Transverse colon (tissue), 4 donors: ENCODE measurements around the gene DEK. TPM values are rescaled to one million over a fixed set of nuclear protein-coding genes. Genes with fewer than 3 reads are reported as not detected.

ENCODE experiments used
- DNase-seq: peaks from one replicate; pipeline ENCODE4 v3.0.0-alpha.2; 2019
- H3K27ac ChIP-seq, 4 donors: fragments of 200-600 bp; sonication (generic); 2 replicates each; pipeline ENCODE4 v1.5.1; 2016 to 2018; ENCODE audit warnings: inconsistent platforms in 4 of 4
- H3K27me3 ChIP-seq: fragments of 200-600 bp; sonication (generic); 2 replicates; pipeline ENCODE4 v1.5.1; 2017; ENCODE audit warnings: inconsistent platforms
- H3K36me3 ChIP-seq, 4 donors: fragments of 200-600 bp; sonication (generic); 2 replicates each; pipeline ENCODE4 v1.5.1; 2017 to 2019; ENCODE audit warnings: inconsistent platforms in 4 of 4
- H3K4me1 ChIP-seq, 4 donors: fragments of 200-600 bp; sonication (generic); 2 replicates each; pipeline ENCODE4 v1.5.1; 2017 to 2020; ENCODE audit warnings: inconsistent platforms in 4 of 4
- H3K4me3 ChIP-seq, 4 donors: fragments of 200-600 bp; sonication (generic); 1 replicate in 1 of 4; 2 replicates in 3 of 4; pipeline versions ENCODE4 v1.5.1 to v1.6.1; 2017 to 2019; ENCODE audit warnings: inconsistent platforms in 4 of 4
- H3K9me3 ChIP-seq, 2 donors: fragments of 200-600 bp; sonication (generic); 2 replicates each; pipeline ENCODE4 v1.5.1; 2017 to 2019; ENCODE audit warnings: inconsistent platforms in 2 of 2
- EP300 ChIP-seq: sonication (generic); formaldehyde crosslinking; IDR thresholded peaks from one replicate; pipeline ENCODE4 v1.6.1; 2017; ENCODE audit warnings: antibody characterized with exemption, low read depth
- POLR2A ChIP-seq: fragments of 450-650 bp; IDR thresholded peaks from one replicate; pipeline ENCODE4 v1.6.1; 2016; ENCODE audit warnings: antibody characterized with exemption, mild to moderate bottlenecking, moderate library complexity
- POLR2AphosphoS5 ChIP-seq, 3 donors: sonication (generic); formaldehyde crosslinking; IDR thresholded peaks; one replicate each; pipeline ENCODE4 v1.6.1; 2016; ENCODE audit warnings: antibody characterized with exemption in 3 of 3
- WGBS, 2 donors: methylation state at CpG; one replicate each; pipeline ENCODE4 v1.1.5; 2018; ENCODE audit warnings: low coverage in 1 of 2; 5-methylcytosine and 5-hydroxymethylcytosine counted together
- in situ Hi-C, 4 donors: fragments of 200-750 bp; cut with MboI; loops; one replicate each; pipeline versions ENCODE4 v1.15.0 to v1.15.1; 2017; ENCODE audit warnings: low sequenced_read_pairs in 3 of 4, low pct_ligation_motif_present in 1 of 4, low pct_unique_long_range_greater_than_20kb in 1 of 4
- intact Hi-C: fragments of 100-400 bp; cut with DNase I; formaldehyde crosslinking; loops from one replicate; pipeline ENCODE4 v1.15.1; 2023; ENCODE audit warnings: low total_unique reads
- total RNA-seq, 4 donors: library from RNA; depleted of rRNA; stranded (reverse); fragments of >200 nt; gene quantifications; one replicate each; pipeline ENCODE4 v1.1.0, GENCODE V29; 2016
- TF ChIP-seq, protein P1 (sequence below), 5 experiments: fragments of 200-600 bp in 3 of 5; fragments of 450-650 bp in 2 of 5; sonication (generic) in 3 of 5; IDR thresholded peaks; 1 replicate in 2 of 5; 2 replicates in 3 of 5; pipeline ENCODE4 v1.5.1; 2016 to 2017; ENCODE audit warnings: antibody characterized with exemption in 5 of 5, inconsistent platforms in 3 of 5, mild to moderate bottlenecking in 2 of 5, moderate library complexity in 1 of 5

Gene DEK
- total RNA-seq, 4 donors from 2014 or later, result 96.9 to 175 (median 111) TPM

DNA sequence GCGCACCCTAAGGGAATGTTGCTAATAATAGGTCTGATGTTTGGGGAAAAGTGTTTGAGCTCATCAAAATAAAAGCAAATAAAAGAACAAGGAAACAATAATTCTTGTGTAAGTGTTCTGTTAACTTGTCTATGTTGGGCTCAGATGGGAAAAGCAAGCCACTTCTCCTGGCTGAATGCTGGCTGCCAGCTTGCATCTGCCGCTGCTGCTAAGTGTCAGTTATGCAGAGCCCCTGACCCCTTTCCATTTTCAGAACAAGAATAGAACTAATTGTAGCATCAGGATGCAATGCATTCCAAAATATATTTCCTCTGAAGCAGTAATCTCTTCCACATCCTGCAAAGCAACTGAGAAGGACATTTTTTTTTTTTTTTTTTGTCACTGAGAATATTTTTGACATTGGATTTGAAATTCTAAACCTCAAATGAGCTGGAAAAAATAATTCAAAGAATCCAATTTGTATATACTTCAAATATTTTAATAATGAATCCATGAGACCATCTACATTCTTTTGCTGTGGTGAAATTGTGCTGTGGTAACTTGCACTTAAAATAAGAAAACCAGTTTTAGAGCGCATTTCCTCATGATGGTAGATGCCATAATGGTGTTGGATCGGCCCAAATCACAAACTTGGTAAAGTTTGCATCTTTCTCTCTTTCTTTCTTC lies 43.9 kb upstream of the DEK start:
- no peak for TF ChIP-seq POLR2A
- TF ChIP-seq EP300, result no peak
- TF ChIP-seq, protein P1, sequence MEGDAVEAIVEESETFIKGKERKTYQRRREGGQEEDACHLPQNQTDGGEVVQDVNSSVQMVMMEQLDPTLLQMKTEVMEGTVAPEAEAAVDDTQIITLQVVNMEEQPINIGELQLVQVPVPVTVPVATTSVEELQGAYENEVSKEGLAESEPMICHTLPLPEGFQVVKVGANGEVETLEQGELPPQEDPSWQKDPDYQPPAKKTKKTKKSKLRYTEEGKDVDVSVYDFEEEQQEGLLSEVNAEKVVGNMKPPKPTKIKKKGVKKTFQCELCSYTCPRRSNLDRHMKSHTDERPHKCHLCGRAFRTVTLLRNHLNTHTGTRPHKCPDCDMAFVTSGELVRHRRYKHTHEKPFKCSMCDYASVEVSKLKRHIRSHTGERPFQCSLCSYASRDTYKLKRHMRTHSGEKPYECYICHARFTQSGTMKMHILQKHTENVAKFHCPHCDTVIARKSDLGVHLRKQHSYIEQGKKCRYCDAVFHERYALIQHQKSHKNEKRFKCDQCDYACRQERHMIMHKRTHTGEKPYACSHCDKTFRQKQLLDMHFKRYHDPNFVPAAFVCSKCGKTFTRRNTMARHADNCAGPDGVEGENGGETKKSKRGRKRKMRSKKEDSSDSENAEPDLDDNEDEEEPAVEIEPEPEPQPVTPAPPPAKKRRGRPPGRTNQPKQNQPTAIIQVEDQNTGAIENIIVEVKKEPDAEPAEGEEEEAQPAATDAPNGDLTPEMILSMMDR (IDR thresholded peaks at IDR 0.05), result no peak
- TF ChIP-seq POLR2AphosphoS5 (IDR thresholded peaks at IDR 0.05), result no peak
- intact Hi-C loops, result no loop called here
- WGBS, 2 donors, result 71 to 77% methylated on average over 4 of the region's 4 CpGs
- Histone ChIP-seq H3K4me1 (no peaks in the 10 kb centered on the region), H3K36me3 (no peaks in the 10 kb centered on the region), H3K27me3 (peaks cover 4% of the 10 kb centered on the region), H3K27ac (no peak overlapping the region), H3K9me3 (no peaks in the 10 kb centered on the region), H3K4me3 (no peak overlapping the region)
- DNase-seq, result no peak
- in situ Hi-C loops, result no loop called here

DNA sequence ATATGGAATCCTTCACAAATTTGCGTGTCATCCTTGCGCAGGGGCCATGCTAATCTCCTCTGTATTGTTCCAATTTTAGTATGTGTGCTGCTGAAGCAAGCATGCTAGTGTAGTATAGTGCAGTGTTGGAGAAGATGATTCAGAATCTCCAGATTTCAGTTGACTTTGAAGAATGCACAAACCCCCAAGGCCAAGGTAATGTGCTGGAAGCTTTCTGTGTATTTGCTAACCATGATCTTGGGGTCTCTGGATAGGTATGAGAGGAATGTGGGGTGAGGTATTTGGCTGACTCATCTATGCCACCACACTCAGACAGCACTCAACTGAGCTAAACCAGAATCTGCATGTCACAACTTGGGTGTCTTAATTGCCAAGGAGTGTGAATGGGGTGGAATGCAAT lies 42.6 kb upstream of the DEK start:
- DNase-seq, result no peak
- H3K4me3 ChIP-seq, result no peak overlapping the region
- peaks cover 4% of the 10 kb centered on the region for H3K27me3 ChIP-seq
- H3K4me1 ChIP-seq, result no peaks in the 10 kb centered on the region
- no peaks in the 10 kb centered on the region for H3K9me3 ChIP-seq
- in situ Hi-C loops, result no loop called here
- intact Hi-C loops, result no loop called here
- TF ChIP-seq POLR2A (no peak), POLR2AphosphoS5 (IDR thresholded peaks at IDR 0.05) (no peak), EP300 (no peak)
- TF ChIP-seq, protein P1 (IDR thresholded peaks at IDR 0.05), result no peak
- H3K27ac ChIP-seq, result no peak overlapping the region
- no peaks in the 10 kb centered on the region for H3K36me3 ChIP-seq
- WGBS, 2 donors, result 61 to 100% methylated on average over 2 of the region's 2 CpGs

DNA sequence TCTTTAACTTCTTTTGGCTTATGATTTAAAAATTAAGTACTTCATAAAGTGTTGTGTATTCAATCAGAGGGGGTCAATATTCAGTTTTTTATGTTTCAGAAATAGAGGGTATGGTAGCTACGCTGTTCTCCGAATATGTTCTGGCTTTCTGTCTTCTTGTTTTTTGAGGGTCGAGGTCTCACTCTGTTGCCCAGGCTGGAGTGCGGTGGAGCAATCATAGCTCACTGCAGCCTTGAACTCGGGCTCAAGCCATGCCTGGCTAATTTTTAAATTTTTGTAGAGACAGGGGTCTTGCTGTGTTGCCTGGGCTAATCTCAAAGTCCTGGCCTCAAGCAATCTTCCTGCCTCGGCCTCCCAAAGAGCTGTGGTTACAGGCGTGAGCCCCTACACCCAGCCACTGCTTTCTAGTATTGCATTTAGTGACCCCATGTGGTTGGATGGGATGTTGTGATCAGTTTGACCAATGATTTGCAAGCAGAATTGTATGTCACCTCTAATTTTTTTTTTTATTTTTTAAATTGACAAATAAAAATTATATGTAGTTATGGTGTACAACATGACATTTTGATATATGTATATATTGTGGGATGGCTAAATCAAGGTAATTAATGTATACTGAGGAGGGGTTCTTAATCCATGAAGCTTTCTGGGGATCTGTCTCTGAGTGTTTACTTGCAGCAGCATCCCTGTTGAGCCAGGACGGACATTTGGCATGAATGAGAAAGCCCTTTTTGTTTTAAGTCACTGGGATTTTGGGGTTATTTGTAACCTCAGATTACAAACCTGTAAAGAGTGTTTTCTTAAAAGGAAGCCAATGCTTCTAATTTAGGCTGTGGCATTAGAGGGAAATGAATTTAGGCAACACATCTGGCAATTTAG lies 38.5 kb upstream of the DEK start:
- no peaks in the 10 kb centered on the region for H3K36me3 ChIP-seq
- H3K4me3 ChIP-seq, result no peak overlapping the region
- H3K27ac ChIP-seq, result no peak overlapping the region
- H3K9me3 ChIP-seq, result no peaks in the 10 kb centered on the region
- TF ChIP-seq EP300, result no peak
- TF ChIP-seq, protein P1 (IDR thresholded peaks at IDR 0.05), result peak in 1 of 5 experiments; percentile 12
- no peak for DNase-seq
- no peaks in the 10 kb centered on the region for H3K27me3 ChIP-seq
- in situ Hi-C loops (no loop called here), intact Hi-C loops (no loop called here)
- no peaks in the 10 kb centered on the region for H3K4me1 ChIP-seq
- 76 to 88% methylated on average over 6 to 8 of the region's 8 CpGs for WGBS, 2 donors

DNA sequence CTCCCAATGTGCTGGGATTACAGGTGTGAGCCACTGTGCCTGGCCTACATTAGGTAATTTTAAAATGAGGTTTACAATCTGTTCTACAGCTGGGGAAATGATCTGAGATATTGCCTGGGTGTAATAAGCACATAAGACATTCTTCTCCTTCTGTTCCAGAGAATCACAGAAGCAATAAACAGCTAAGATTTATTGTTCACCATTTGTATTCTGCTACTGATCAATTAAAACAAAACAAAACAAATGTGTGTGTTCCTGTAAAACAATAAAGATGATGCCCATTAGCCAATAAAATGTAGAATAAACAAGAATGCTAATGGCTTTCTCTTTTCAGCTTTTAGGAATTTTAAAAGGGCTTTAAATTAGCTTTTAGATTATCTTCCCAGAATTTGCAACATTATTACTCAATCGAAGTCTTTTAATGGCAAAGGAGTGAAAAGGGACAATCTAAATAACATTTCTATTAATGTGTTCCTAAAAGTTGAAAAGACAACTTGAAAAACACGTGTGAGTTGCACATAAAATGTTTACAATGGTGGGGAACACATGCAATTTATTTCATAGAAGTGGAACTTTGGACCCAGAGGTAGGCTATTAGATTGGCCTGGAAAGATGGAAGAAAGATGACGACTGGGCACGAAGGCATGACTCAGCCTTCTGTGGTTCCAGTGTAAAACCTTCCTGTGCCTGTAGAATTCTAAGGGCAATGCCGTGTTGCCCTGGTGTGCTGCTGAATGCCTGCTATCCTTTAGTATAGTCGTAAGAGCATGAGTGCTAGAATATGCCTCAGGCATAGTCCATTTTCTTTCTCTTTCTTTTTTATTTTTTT lies 29.0 kb upstream of the DEK start:
- in situ Hi-C loops (no loop called here), intact Hi-C loops (no loop called here)
- H3K27ac ChIP-seq, result peak overlapping the region; percentile 10 to 65 (median 44)
- DNase-seq, result peak; percentile 59
- H3K36me3 ChIP-seq, result no peaks in the 10 kb centered on the region
- peak overlapping the region in 1 of 4 donors; percentile 26 for H3K4me3 ChIP-seq
- no peaks in the 10 kb centered on the region for H3K27me3 ChIP-seq
- TF ChIP-seq EP300, result no peak
- no peak for TF ChIP-seq POLR2A
- TF ChIP-seq, protein P1 (IDR thresholded peaks at IDR 0.05), result no peak
- TF ChIP-seq POLR2AphosphoS5 (IDR thresholded peaks at IDR 0.05), result no peak
- 14 to 25% methylated on average over 6 of the region's 6 CpGs for WGBS, 2 donors
- H3K4me1 ChIP-seq, result peaks cover 0 to 8% (median 0%) of the 10 kb centered on the region in 4 donors
- no peaks in the 10 kb centered on the region for H3K9me3 ChIP-seq
